IMR-90 (cell line): ENCODE results near the gene THRB. TPM values are rescaled to one million over a fixed set of nuclear protein-coding genes. Genes with fewer than 3 reads are reported as not detected.

Source experiments
- ATAC-seq: fragments of 200-7000 bp; cut with Tn5 transposase; 2 replicates; pipeline ENCODE4 v1.9.1; 2020; ENCODE audit warnings: low read depth, mild to moderate bottlenecking, moderate library complexity
- BruUV-seq: library from RNA; stranded (reverse); fragments of 400-500 nt; replicated peaks from 2 replicates; lab custom pipeline; 2021; lab: Mats Ljungman, UMichigan
- CTCF ChIA-PET: fragments of 300-600 bp; formaldehyde crosslinking; extraction: SDS; loops from one replicate; lab custom pipeline; 2021; ENCODE audit warnings: antibody characterized with exemption; lab: Yijun Ruan, JAX
- POLR2A ChIA-PET: fragments of 300-600 bp; sonication (Branson Sonifier 250); formaldehyde crosslinking; loops from one replicate; lab custom pipeline; 2022; ENCODE audit warnings: antibody characterized with exemption; ENCODE audit not compliant: unreplicated experiment; lab: Charles Lee
- DNase-seq: peaks from one replicate; pipeline ENCODE4 v3.0.0; 2013
- H2AFZ ChIP-seq: replicated peaks from 2 replicates; pipeline ENCODE3; 2013; ENCODE audit warnings: low read length, mild to moderate bottlenecking; ENCODE audit not compliant: poor library complexity
- H2AK5ac ChIP-seq: 2 replicates; pipeline ENCODE4 v1.6.1; 2013; ENCODE audit warnings: low read depth, low read length, inconsistent platforms
- H2AK9ac ChIP-seq: replicated peaks from 2 replicates; pipeline ENCODE3; 2013; ENCODE audit warnings: mild to moderate bottlenecking, low read depth, low read length, moderate library complexity; ENCODE audit not compliant: poor library complexity
- H2BK120ac ChIP-seq: 2 replicates; pipeline ENCODE4 v1.6.1; 2013; ENCODE audit warnings: low read depth, low read length, inconsistent platforms
- H2BK15ac ChIP-seq: 3 replicates; pipeline ENCODE4 v1.6.1; 2013; ENCODE audit warnings: low read depth, low read length, inconsistent platforms
- H2BK20ac ChIP-seq: 2 replicates; pipeline ENCODE4 v1.6.1; 2013; ENCODE audit warnings: low read depth, mild to moderate bottlenecking, inconsistent platforms, low read length, moderate library complexity
- H2BK5ac ChIP-seq: 2 replicates; pipeline ENCODE4 v1.6.1; 2013; ENCODE audit warnings: mild to moderate bottlenecking, low read depth, low read length, inconsistent platforms; ENCODE audit not compliant: poor library complexity, severe bottlenecking
- H3K14ac ChIP-seq: replicated peaks from 2 replicates; pipeline ENCODE4 v1.6.1; 2013; ENCODE audit warnings: low read depth, low read length, inconsistent platforms
- H3K18ac ChIP-seq: 2 replicates; pipeline ENCODE4 v1.6.1; 2013; ENCODE audit warnings: low read depth, low read length, control low read depth
- H3K23ac ChIP-seq: 2 replicates; pipeline ENCODE4 v1.6.1; 2013; ENCODE audit warnings: low read depth, low read length, inconsistent platforms
- H3K27ac ChIP-seq: 2 replicates; pipeline ENCODE4 v1.5.1; 2013; ENCODE audit warnings: mild to moderate bottlenecking, control low read depth, low read length; ENCODE audit not compliant: insufficient read depth
- H3K27me3 ChIP-seq: 2 replicates; pipeline ENCODE4 v1.6.1; 2013; ENCODE audit warnings: low read length; ENCODE audit not compliant: control insufficient read depth, insufficient read depth
- H3K36me3 ChIP-seq: 2 replicates; pipeline ENCODE4 v1.6.1; 2013; ENCODE audit warnings: low read length, mixed read lengths; ENCODE audit not compliant: control insufficient read depth, insufficient read depth
- H3K4ac ChIP-seq: 2 replicates; pipeline ENCODE4 v1.6.1; 2013; ENCODE audit warnings: low read depth, low read length, inconsistent platforms
- H3K4me1 ChIP-seq: 2 replicates; pipeline ENCODE4 v1.6.1; 2013; ENCODE audit warnings: low read length, mixed read lengths; ENCODE audit not compliant: control insufficient read depth, insufficient read depth
- H3K4me2 ChIP-seq: 2 replicates; pipeline ENCODE4 v1.6.1; 2013; ENCODE audit warnings: low read depth, mild to moderate bottlenecking, control low read depth, low read length, moderate library complexity
- H3K4me3 ChIP-seq: 2 replicates; pipeline ENCODE4 v1.5.1; 2013; ENCODE audit warnings: low read depth, mild to moderate bottlenecking, control low read depth, low read length, moderate library complexity; ENCODE audit not compliant: insufficient read depth
- H3K56ac ChIP-seq: 2 replicates; pipeline ENCODE4 v1.6.1; 2013; ENCODE audit warnings: low read length, inconsistent platforms; ENCODE audit not compliant: insufficient read depth; ENCODE audit errors: extremely low read depth
- H3K79me1 ChIP-seq, 2 experiments: 2 replicates each; pipeline ENCODE4 v1.6.1; 2013; ENCODE audit warnings: low read length in 2 of 2, inconsistent platforms in 1 of 2, low read depth in 1 of 2
- H3K9ac ChIP-seq: 2 replicates; pipeline ENCODE4 v1.6.1; 2013; ENCODE audit warnings: low read depth, low read length, control low read depth
- H3K9me1 ChIP-seq: 2 replicates; pipeline ENCODE4 v1.6.1; 2013; ENCODE audit warnings: low read length, inconsistent platforms; ENCODE audit not compliant: insufficient read depth
- H3K9me3 ChIP-seq: 2 replicates; pipeline ENCODE4 v1.6.1; 2013; ENCODE audit warnings: low read length; ENCODE audit not compliant: control insufficient read depth, insufficient read depth
- H4K20me1 ChIP-seq: 2 replicates; pipeline ENCODE4 v1.6.1; 2013; ENCODE audit warnings: low read length, inconsistent platforms; ENCODE audit not compliant: insufficient read depth
- H4K5ac ChIP-seq: 2 replicates; pipeline ENCODE4 v1.6.1; 2013; ENCODE audit warnings: mild to moderate bottlenecking, low read depth, low read length, control low read depth
- H4K8ac ChIP-seq, 2 experiments: 2 replicates each; pipeline ENCODE4 v1.6.1; 2013; ENCODE audit warnings: low read depth in 2 of 2, low read length in 2 of 2, control low read depth in 1 of 2, inconsistent platforms in 1 of 2
- H4K91ac ChIP-seq: 2 replicates; pipeline ENCODE4 v1.6.1; 2013; ENCODE audit warnings: low read depth, low read length, inconsistent platforms; ENCODE audit not compliant: insufficient read depth
- CEBPB ChIP-seq: IDR thresholded peaks from 2 replicates; pipeline ENCODE4 v1.6.1; 2012; ENCODE audit warnings: low read depth, low read length, improper control_type of control experiment
- CHD1 ChIP-seq: IDR thresholded peaks from 2 replicates; pipeline ENCODE4 v1.6.1; 2012; ENCODE audit warnings: low read depth, low read length, improper control_type of control experiment
- CTCF ChIP-seq: conservative IDR thresholded peaks from 2 replicates; pipeline ENCODE4 v1.5.1; 2012; ENCODE audit warnings: mild to moderate bottlenecking, low read depth, low read length, improper control_type of control experiment
- ELK1 ChIP-seq: fragments of 150-350 bp; IDR thresholded peaks from 2 replicates; pipeline ENCODE4 v1.6.1; 2016; ENCODE audit warnings: low read depth, mild to moderate bottlenecking, low read length, moderate library complexity, borderline replicate concordance
- MXI1 ChIP-seq: IDR thresholded peaks from 2 replicates; pipeline ENCODE4 v1.6.1; 2012; ENCODE audit warnings: low read depth, mild to moderate bottlenecking, low read length, moderate library complexity, borderline replicate concordance
- RAD21 ChIP-seq: IDR thresholded peaks from 2 replicates; pipeline ENCODE4 v1.6.1; 2012; ENCODE audit warnings: low read length, improper control_type of control experiment
- RCOR1 ChIP-seq: IDR thresholded peaks from 2 replicates; pipeline ENCODE4 v1.6.1; 2012; ENCODE audit warnings: mild to moderate bottlenecking, low read length, improper control_type of control experiment; ENCODE audit not compliant: insufficient replicate concordance
- RFX5 ChIP-seq: IDR thresholded peaks from 2 replicates; pipeline ENCODE4 v1.8.0; 2012; ENCODE audit warnings: low read depth, mild to moderate bottlenecking, low read length, moderate library complexity
- USF2 ChIP-seq: fragments of 150-350 bp; IDR thresholded peaks from 2 replicates; pipeline ENCODE4 v1.6.1; 2017; ENCODE audit warnings: mild to moderate bottlenecking, antibody characterized with exemption, low read length, low read depth
- WGBS, 2 experiments: methylation state at CpG; one replicate each; pipeline versions ENCODE4 v1.1.5 to v1.1.7; 2013; ENCODE audit warnings: missing lambda C conversion rate in 2 of 2; ENCODE audit not compliant: insufficient read length in 1 of 2; ENCODE audit errors: extremely low coverage in 2 of 2; 5-methylcytosine and 5-hydroxymethylcytosine counted together
- dilution Hi-C: fragments of 300-500 bp; cut with HindIII; formaldehyde crosslinking; loops from one replicate; pipeline ENCODE4 v1.14.3; 2018; ENCODE audit warnings: low sequenced_read_pairs; ENCODE audit not compliant: unreplicated experiment
- in situ Hi-C: fragments of 300-500 bp; cut with MboI; formaldehyde crosslinking; loops from 3 replicates; pipeline ENCODE4 v1.14.3; 2019; ENCODE audit warnings: low sequenced_read_pairs, inconsistent platforms, mixed read lengths
- intact Hi-C: fragments of 100-400 bp; cut with micrococcal nuclease; formaldehyde crosslinking; loops from 2 replicates; pipeline ENCODE4 v1.10.0; 2022
- polyA plus RNA-seq, 3 experiments: library from polyadenylated mRNA; depleted of rRNA; stranded (reverse); fragments of >200 nt; gene quantifications; 2 replicates each; pipeline ENCODE4 v1.2.3, GENCODE V29; 2012; ENCODE audit warnings: low replicate concordance in 1 of 3
- total RNA-seq: library from RNA; depleted of rRNA; stranded (reverse); fragments of >200 nt; gene quantifications from 2 replicates; pipeline ENCODE4 v1.2.3, GENCODE V29; 2012

The THRB gene
- total and polyA plus RNA-seq, 2 of the 4 experiments (the other 2 are of a cell fraction) = under 0.01 TPM; not detected in 1

GRCh38 chr3:24225385-24225950, 269.2 kb downstream of the THRB start:
- H3K9ac ChIP-seq = no peak overlapping the region
- H3K79me1 ChIP-seq = no peaks in the 10 kb centered on the region
- ATAC-seq (no peak), DNase-seq (no peak)
- H2AK5ac ChIP-seq = no peak overlapping the region
- 0% methylated on average over 1 of the region's 5 CpGs; no CpG with 5 or more reads in 1 of the 2 experiments for WGBS, 2 experiments
- H3K4ac ChIP-seq = no peak overlapping the region
- H3K9me1 ChIP-seq = peaks cover 3% of the 10 kb centered on the region; the same call in 1 of the 2 replicates
- intact Hi-C loops (no loop called here), in situ Hi-C loops (loop anchor here (25.0 kb wide), 1 partner anchor 338 kb away; no protein-coding TSS in a partner anchor), dilution Hi-C loops (no loop called here)
- H3K27me3 ChIP-seq = peaks cover 13% of the 10 kb centered on the region
- no peaks in the 10 kb centered on the region for H3K9me3 ChIP-seq
- H4K91ac ChIP-seq = no peak overlapping the region
- H3K4me1 ChIP-seq = peaks cover 2% of the 10 kb centered on the region; the same call in 1 of the 2 replicates
- BruUV-seq = no TSS peak
- H3K56ac ChIP-seq = no peak overlapping the region
- H2AFZ ChIP-seq = no peak overlapping the region
- no peak overlapping the region for H2BK120ac ChIP-seq
- no peak overlapping the region for H3K4me3 ChIP-seq
- POLR2A ChIA-PET = no interaction called here
- H4K20me1 ChIP-seq = no peaks in the 10 kb centered on the region; the same call in 1 of the 2 replicates
- TF ChIP-seq MXI1 (no peak), RCOR1 (no peak), CTCF (no peak), RAD21 (no peak), USF2 (no peak), CHD1 (no peak), ELK1 (no peak), CEBPB (no peak), RFX5 (no peak)
- no peak overlapping the region for H3K18ac ChIP-seq
- CTCF ChIA-PET = interaction anchor here (0.8 to 1.0 kb wide), 2 partner anchors 138 to 458 kb away, joined by 3 to 4 read pairs; no protein-coding TSS in a partner anchor
- H3K23ac ChIP-seq = no peak overlapping the region
- no peak overlapping the region for H2BK15ac ChIP-seq
- no peaks in the 10 kb centered on the region for H3K36me3 ChIP-seq
- no peak overlapping the region for H3K14ac ChIP-seq
- H2BK20ac ChIP-seq = no peak overlapping the region
- no peak overlapping the region for H2AK9ac ChIP-seq
- no peak overlapping the region for H4K5ac ChIP-seq
- H4K8ac ChIP-seq = no peak overlapping the region
- no peak overlapping the region for H3K27ac ChIP-seq
- H2BK5ac ChIP-seq = no peak overlapping the region
- H3K4me2 ChIP-seq = no peak overlapping the region
